ENCODE data around the gene PPFIA3.
"Not testable (repeated sequence)": the region's sequence is repeated elsewhere in the genome, so short reads cannot be mapped to it uniquely, and the experiment has no call there.

The PPFIA3 gene

GRCh38 chr19:49180659-49181058 lies 61.3 kb downstream of the PPFIA3 start:
- no peak overlapping the region for H3K4me3 ChIP-seq (ENCODE audit: low read depth, low read length)
- no peak for DNase-seq (ENCODE audit: low read depth, low spot score)
- no peak for TF ChIP-seq CTCF (IDR thresholded peaks at IDR 0.05; ENCODE audit: insufficient read depth, low read length, missing control alignments)
- POLR2A ChIA-PET = no interaction called here
- CTCF ChIA-PET = interaction anchor here (0.9 to 2.5 kb wide), 3 partner anchors 18 to 83 kb away, joined by 3 to 8 read pairs (median 5); no protein-coding TSS in a partner anchor

DNA sequence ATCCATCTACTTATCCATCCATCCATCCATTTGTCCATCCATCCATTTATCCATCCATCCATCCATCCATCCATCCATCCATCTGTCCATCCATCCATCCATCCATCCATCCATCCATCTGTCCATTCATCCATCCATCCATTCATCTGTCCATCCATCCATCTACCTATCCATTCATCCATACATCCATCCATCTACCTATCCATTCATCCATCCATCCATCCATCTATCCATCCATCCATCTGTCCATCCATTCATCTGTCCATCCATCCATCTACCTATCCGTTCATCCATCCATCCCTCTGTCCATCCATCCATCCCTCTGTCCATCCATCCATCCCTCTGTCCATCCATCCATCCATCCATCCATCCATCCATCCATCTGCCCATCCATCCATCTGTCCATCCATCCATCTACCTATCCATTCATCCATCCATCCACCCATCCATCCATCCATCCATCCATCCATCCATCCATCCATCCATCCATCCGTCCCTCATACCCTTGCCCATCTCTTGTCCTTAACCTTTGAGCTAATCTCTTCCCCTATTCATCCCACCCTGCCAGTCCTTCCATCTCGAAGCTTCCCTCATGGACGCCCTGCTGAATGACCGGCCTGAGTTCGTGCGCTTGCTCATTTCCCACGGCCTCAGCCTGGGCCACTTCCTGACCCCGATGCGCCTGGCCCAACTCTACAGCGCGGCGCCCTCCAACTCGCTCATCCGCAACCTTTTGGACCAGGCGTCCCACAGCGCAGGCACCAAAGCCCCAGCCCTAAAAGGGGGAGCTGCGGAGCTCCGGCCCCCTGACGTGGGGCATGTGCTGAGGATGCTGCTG lies 62.9 kb downstream of the PPFIA3 start:
- DNase-seq (ENCODE audit: low read depth, low spot score); H3K4me3 ChIP-seq (ENCODE audit: low read depth, low read length); POLR2A ChIA-PET: not testable (repeated sequence)
- CTCF ChIA-PET = interaction anchor here (0.6 to 10.0 kb wide), 3 partner anchors 15 to 182 kb away, joined by 3 to 121 read pairs (median 8); no protein-coding TSS in a partner anchor

DNA sequence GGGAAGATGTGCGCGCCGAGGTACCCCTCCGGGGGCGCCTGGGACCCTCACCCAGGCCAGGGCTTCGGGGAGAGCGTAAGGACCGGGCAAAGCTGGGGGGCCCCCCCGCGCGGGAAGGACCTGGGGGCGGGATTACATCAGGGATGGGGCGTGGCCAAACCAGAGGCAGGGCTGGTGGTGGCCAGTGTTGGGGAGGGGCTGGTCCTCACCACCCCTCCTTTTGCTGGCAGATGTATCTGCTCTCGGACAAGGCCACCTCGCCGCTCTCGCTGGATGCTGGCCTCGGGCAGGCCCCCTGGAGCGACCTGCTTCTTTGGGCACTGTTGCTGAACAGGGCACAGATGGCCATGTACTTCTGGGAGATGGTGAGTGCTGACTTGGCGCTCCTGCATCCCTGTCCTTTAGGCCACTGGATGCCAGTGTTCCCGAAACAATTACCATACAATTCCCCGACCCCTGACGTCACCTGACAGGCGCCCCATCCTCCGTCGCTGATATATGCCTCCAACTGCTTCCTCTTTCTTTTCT lies 63.6 kb downstream of the PPFIA3 start:
- DNase-seq (ENCODE audit: low read depth, low spot score) = no peak
- ChIA-PET POLR2A (no interaction called here), CTCF (interaction anchor here (0.6 to 10.0 kb wide), 4 partner anchors 15 to 183 kb away, joined by 3 to 121 read pairs (median 6); no protein-coding TSS in a partner anchor)
- TF ChIP-seq CTCF (IDR thresholded peaks at IDR 0.05; ENCODE audit: insufficient read depth, low read length, missing control alignments) = no peak
- H3K4me3 ChIP-seq (ENCODE audit: low read depth, low read length) = no peak overlapping the region

GRCh38 chr19:49186108-49186507 lies 66.8 kb downstream of the PPFIA3 start:
- ChIA-PET CTCF (interaction anchor here (1.2 to 10.0 kb wide), 4 partner anchors 11 to 88 kb away, joined by 3 to 121 read pairs (median 13); no protein-coding TSS in a partner anchor), POLR2A (no interaction called here)
- no peak for DNase-seq (ENCODE audit: low read depth, low spot score)
- TF ChIP-seq CTCF (IDR thresholded peaks at IDR 0.05; ENCODE audit: insufficient read depth, low read length, missing control alignments) = no peak
- H3K4me3 ChIP-seq (ENCODE audit: low read depth, low read length) = no peak overlapping the region

DNA sequence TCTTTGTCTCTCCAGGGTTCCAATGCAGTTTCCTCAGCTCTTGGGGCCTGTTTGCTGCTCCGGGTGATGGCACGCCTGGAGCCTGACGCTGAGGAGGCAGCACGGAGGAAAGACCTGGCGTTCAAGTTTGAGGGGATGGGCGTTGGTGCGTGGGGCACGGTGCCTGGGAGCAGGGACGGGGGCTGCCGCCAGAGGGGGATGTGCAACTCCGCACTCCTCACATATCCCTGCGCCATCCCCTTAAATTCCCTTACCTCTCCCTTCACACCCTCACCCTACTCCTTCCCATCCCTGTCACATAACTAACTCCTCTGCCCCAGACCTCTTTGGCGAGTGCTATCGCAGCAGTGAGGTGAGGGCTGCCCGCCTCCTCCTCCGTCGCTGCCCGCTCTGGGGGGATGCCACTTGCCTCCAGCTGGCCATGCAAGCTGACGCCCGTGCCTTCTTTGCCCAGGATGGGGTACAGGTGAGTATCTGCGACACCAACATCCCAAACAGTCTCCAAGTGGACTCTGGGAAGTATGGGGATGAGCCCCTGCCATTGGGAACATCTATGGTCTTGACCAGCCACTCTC lies 69.4 kb downstream of the PPFIA3 start:
- ChIA-PET POLR2A (no interaction called here), CTCF (interaction anchor here (0.6 to 10.0 kb wide), 4 partner anchors 9 to 146 kb away, joined by 3 to 121 read pairs (median 10); no protein-coding TSS in a partner anchor)
- no peak overlapping the region for H3K4me3 ChIP-seq (ENCODE audit: low read depth, low read length)
- TF ChIP-seq CTCF (IDR thresholded peaks at IDR 0.05; ENCODE audit: insufficient read depth, low read length, missing control alignments) = no peak
- DNase-seq (ENCODE audit: low read depth, low spot score) = no peak

DNA sequence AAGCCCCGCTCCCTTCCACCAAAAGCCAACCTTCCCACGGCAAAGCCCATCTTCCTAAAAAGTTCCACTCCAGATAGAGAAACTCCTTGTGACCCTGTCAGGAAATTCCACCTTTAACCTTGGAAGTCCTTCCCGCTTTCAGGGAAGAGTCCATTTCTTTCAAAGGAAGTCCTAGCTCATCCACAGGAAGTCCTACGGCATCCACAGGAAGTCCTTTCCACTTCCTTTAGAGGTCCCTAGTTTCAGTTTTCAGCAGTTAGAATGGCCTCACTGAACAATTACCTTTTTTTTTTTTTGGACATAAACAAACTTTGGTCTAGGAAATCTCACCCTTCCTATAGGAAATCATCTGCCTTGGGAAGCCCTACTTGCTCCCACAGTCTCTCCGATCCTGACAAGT lies 69.9 kb downstream of the PPFIA3 start:
- POLR2A ChIA-PET = no interaction called here
- TF ChIP-seq CTCF (IDR thresholded peaks at IDR 0.05; ENCODE audit: insufficient read depth, low read length, missing control alignments) = no peak
- DNase-seq (ENCODE audit: low read depth, low spot score) = no peak
- H3K4me3 ChIP-seq (ENCODE audit: low read depth, low read length) = no peak overlapping the region
- CTCF ChIA-PET = interaction anchor here (0.6 to 10.0 kb wide), 3 partner anchors 8 to 145 kb away, joined by 3 to 121 read pairs (median 4); no protein-coding TSS in a partner anchor

Data from AG04449 (cell line).